Thyroid gland (tissue), 4 donors: ENCODE data around the gene POLR3GL.

Experiments
- POLR2A ChIP-seq, 2 donors: fragments of 450-650 bp; IDR thresholded peaks; one replicate each; pipeline ENCODE4 v1.6.1; 2017; ENCODE audit warnings: antibody characterized with exemption in 2 of 2, mild to moderate bottlenecking in 2 of 2, moderate library complexity in 1 of 2
- TF ChIP-seq, protein P1 (sequence below), 6 experiments: fragments of 200-600 bp in 3 of 6; fragments of 450-650 bp in 3 of 6; sonication (generic) in 3 of 6; IDR thresholded peaks; one replicate each; pipeline ENCODE4 v1.5.1; 2016 to 2019; ENCODE audit warnings: antibody characterized with exemption in 6 of 6, mild to moderate bottlenecking in 2 of 6, inconsistent platforms in 1 of 6, moderate library complexity in 1 of 6

- TF ChIP-seq, protein P1, sequence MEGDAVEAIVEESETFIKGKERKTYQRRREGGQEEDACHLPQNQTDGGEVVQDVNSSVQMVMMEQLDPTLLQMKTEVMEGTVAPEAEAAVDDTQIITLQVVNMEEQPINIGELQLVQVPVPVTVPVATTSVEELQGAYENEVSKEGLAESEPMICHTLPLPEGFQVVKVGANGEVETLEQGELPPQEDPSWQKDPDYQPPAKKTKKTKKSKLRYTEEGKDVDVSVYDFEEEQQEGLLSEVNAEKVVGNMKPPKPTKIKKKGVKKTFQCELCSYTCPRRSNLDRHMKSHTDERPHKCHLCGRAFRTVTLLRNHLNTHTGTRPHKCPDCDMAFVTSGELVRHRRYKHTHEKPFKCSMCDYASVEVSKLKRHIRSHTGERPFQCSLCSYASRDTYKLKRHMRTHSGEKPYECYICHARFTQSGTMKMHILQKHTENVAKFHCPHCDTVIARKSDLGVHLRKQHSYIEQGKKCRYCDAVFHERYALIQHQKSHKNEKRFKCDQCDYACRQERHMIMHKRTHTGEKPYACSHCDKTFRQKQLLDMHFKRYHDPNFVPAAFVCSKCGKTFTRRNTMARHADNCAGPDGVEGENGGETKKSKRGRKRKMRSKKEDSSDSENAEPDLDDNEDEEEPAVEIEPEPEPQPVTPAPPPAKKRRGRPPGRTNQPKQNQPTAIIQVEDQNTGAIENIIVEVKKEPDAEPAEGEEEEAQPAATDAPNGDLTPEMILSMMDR (IDR thresholded peaks at IDR 0.05) = no peak
- no peak for TF ChIP-seq POLR2A (IDR thresholded peaks at IDR 0.05)
Measured at GRCh38 chr1:145987926-145988325, 23.4 kb downstream of the POLR3GL start.
